Mesendoderm (in vitro differentiated cells): Measurements from ENCODE around the gene UCHL1.
"Not testable (repeated sequence)": the region's sequence is repeated elsewhere in the genome, so short reads cannot be mapped to it uniquely, and the experiment has no call there.

Experiments
- DNase-seq: peaks from one replicate; pipeline ENCODE4 v3.0.0; 2013
- H2AK5ac ChIP-seq: 2 replicates; pipeline ENCODE4 v1.6.1; 2013; ENCODE audit warnings: low read length, inconsistent platforms
- H2BK120ac ChIP-seq: 2 replicates; pipeline ENCODE4 v1.6.1; 2013; ENCODE audit warnings: low read depth, mild to moderate bottlenecking, low read length, moderate library complexity, mixed read lengths
- H2BK15ac ChIP-seq: replicated peaks from 2 replicates; pipeline ENCODE4 v1.6.1; 2013; ENCODE audit warnings: low read depth, mild to moderate bottlenecking, moderate library complexity
- H2BK5ac ChIP-seq: 2 replicates; pipeline ENCODE4 v1.6.1; 2013; ENCODE audit warnings: low read length, inconsistent platforms
- H3K18ac ChIP-seq: 2 replicates; pipeline ENCODE4 v1.6.1; 2013; ENCODE audit warnings: mild to moderate bottlenecking, low read length, mixed read lengths
- H3K23ac ChIP-seq: one replicate; pipeline ENCODE4 v1.6.1; 2013; ENCODE audit warnings: low read length
- H3K27ac ChIP-seq: 2 replicates; pipeline ENCODE4 v1.5.1; 2013; ENCODE audit warnings: low read depth, mild to moderate bottlenecking, inconsistent platforms, low read length, moderate library complexity
- H3K27me3 ChIP-seq: 2 replicates; pipeline ENCODE4 v1.6.1; 2013; ENCODE audit warnings: low read length, control low read depth, mild to moderate bottlenecking, inconsistent platforms; ENCODE audit not compliant: insufficient read depth, poor library complexity
- H3K36me3 ChIP-seq: 2 replicates; pipeline ENCODE4 v1.6.1; 2013; ENCODE audit warnings: low read length, inconsistent platforms; ENCODE audit not compliant: control insufficient read depth, insufficient read depth
- H3K4ac ChIP-seq: one replicate; pipeline ENCODE4 v1.6.1; 2013; ENCODE audit warnings: low read depth, mild to moderate bottlenecking, low read length, moderate library complexity
- H3K4me1 ChIP-seq: 2 replicates; pipeline ENCODE4 v1.6.1; 2013; ENCODE audit warnings: low read depth, low read length, inconsistent platforms; ENCODE audit not compliant: control insufficient read depth
- H3K4me2 ChIP-seq: 2 replicates; pipeline ENCODE4 v1.6.1; 2013; ENCODE audit warnings: low read length
- H3K4me3 ChIP-seq: 2 replicates; pipeline ENCODE4 v1.5.1; 2013; ENCODE audit warnings: mild to moderate bottlenecking, low read length
- H3K56ac ChIP-seq: one replicate; pipeline ENCODE4 v1.6.1; 2013; ENCODE audit warnings: low read length
- H3K79me1 ChIP-seq: 2 replicates; pipeline ENCODE4 v1.6.1; 2013; ENCODE audit warnings: low read length, inconsistent platforms
- H3K79me2 ChIP-seq: 2 replicates; pipeline ENCODE4 v1.6.1; 2013; ENCODE audit warnings: mild to moderate bottlenecking, low read length; ENCODE audit not compliant: control insufficient read depth, insufficient read depth
- H3K9ac ChIP-seq: 2 replicates; pipeline ENCODE4 v1.6.1; 2013; ENCODE audit warnings: low read length, inconsistent platforms
- H4K5ac ChIP-seq: one replicate; pipeline ENCODE4 v1.6.1; 2013; ENCODE audit warnings: low read length
- H4K8ac ChIP-seq: one replicate; pipeline ENCODE4 v1.6.1; 2013; ENCODE audit warnings: low read depth, mild to moderate bottlenecking, control low read depth, low read length, moderate library complexity
- WGBS: extraction: QIAGEN DNeasy Blood & Tissue Kit; methylation state at CpG from one replicate; pipeline ENCODE4 v1.1.7; 2013; ENCODE audit warnings: low lambda C conversion rate, missing lambda C conversion rate; ENCODE audit not compliant: insufficient coverage; ENCODE audit errors: extremely low coverage; 5-methylcytosine and 5-hydroxymethylcytosine counted together

The UCHL1 gene

GRCh38 chr4:41268721-41269517 lies 12.2 kb downstream of the UCHL1 start:
- no peak overlapping the region for H2AK5ac ChIP-seq
- H2BK5ac ChIP-seq: no peak overlapping the region
- no peak overlapping the region for H2BK120ac ChIP-seq
- H4K5ac ChIP-seq: no peak overlapping the region
- H3K4me1 ChIP-seq: no peaks in the 10 kb centered on the region
- no peak overlapping the region for H3K4ac ChIP-seq
- DNase-seq: no peak
- no CpG with 5 or more reads among the region's 7 CpGs for WGBS
- H3K79me2 ChIP-seq: no peaks in the 10 kb centered on the region
- no peak overlapping the region for H3K4me3 ChIP-seq
- no peak overlapping the region for H3K4me2 ChIP-seq
- H3K79me1 ChIP-seq: no peaks in the 10 kb centered on the region
- H3K36me3 ChIP-seq: peaks cover 11% of the 10 kb centered on the region
- peak overlapping the region; percentile 5 for H4K8ac ChIP-seq
- H2BK15ac ChIP-seq: no peak overlapping the region
- H3K56ac ChIP-seq: no peak overlapping the region
- H3K27ac ChIP-seq: no peak overlapping the region
- no peak overlapping the region for H3K9ac ChIP-seq
- no peaks in the 10 kb centered on the region for H3K27me3 ChIP-seq
- H3K23ac ChIP-seq: no peak overlapping the region
- no peak overlapping the region for H3K18ac ChIP-seq

- Histone ChIP-seq H3K36me3 (peaks cover 7% of the 10 kb centered on the region), H3K4me2 (no peak overlapping the region), H2AK5ac (no peak overlapping the region), H2BK120ac (no peak overlapping the region), H3K79me2 (no peaks in the 10 kb centered on the region), H3K56ac (no peak overlapping the region), H3K4me1 (no peaks in the 10 kb centered on the region), H2BK5ac (no peak overlapping the region), H3K27me3 (no peaks in the 10 kb centered on the region), H2BK15ac (no peak overlapping the region), H3K18ac (no peak overlapping the region), H4K5ac (no peak overlapping the region), H3K79me1 (no peaks in the 10 kb centered on the region), H3K4me3 (no peak overlapping the region), H4K8ac (no peak overlapping the region), H3K4ac (no peak overlapping the region), H3K27ac (no peak overlapping the region), H3K23ac (no peak overlapping the region), H3K9ac (no peak overlapping the region)
- no peak for DNase-seq
These were observed 13.0 kb downstream of the UCHL1 start for GRCh38 chr4:41269682-41270081.

- H3K36me3 ChIP-seq, H4K8ac ChIP-seq, H3K4me2 ChIP-seq, H2BK120ac ChIP-seq, H3K27ac ChIP-seq, H2BK15ac ChIP-seq, H3K4ac ChIP-seq, DNase-seq, H3K4me3 ChIP-seq, H3K4me1 ChIP-seq, H3K79me2 ChIP-seq, H3K18ac ChIP-seq, H3K56ac ChIP-seq, H4K5ac ChIP-seq, H3K9ac ChIP-seq, H3K79me1 ChIP-seq, H2AK5ac ChIP-seq, H2BK5ac ChIP-seq, H3K27me3 ChIP-seq, H3K23ac ChIP-seq: not testable (repeated sequence)
- no CpG with 5 or more reads among the region's 13 CpGs for WGBS
These were observed 19.2 kb downstream of the UCHL1 start for GRCh38 chr4:41275931-41276330.

GRCh38 chr4:41280010-41280409 lies 23.3 kb downstream of the UCHL1 start:
- peak; percentile 61 for DNase-seq
- H3K4me2 ChIP-seq: no peak overlapping the region
- H3K18ac ChIP-seq: no peak overlapping the region
- no peak overlapping the region for H4K5ac ChIP-seq
- no peaks in the 10 kb centered on the region for H3K36me3 ChIP-seq
- H2BK5ac ChIP-seq: no peak overlapping the region
- H3K4ac ChIP-seq: no peak overlapping the region
- WGBS: no CpG with 5 or more reads among the region's 8 CpGs
- H3K79me2 ChIP-seq: no peaks in the 10 kb centered on the region
- H3K27ac ChIP-seq: no peak overlapping the region
- H2AK5ac ChIP-seq: no peak overlapping the region
- no peak overlapping the region for H4K8ac ChIP-seq
- no peaks in the 10 kb centered on the region for H3K27me3 ChIP-seq
- H2BK15ac ChIP-seq: no peak overlapping the region
- no peak overlapping the region for H3K9ac ChIP-seq
- no peak overlapping the region for H3K23ac ChIP-seq
- H3K56ac ChIP-seq: no peak overlapping the region
- H3K4me3 ChIP-seq: no peak overlapping the region
- no peak overlapping the region for H2BK120ac ChIP-seq
- H3K4me1 ChIP-seq: no peaks in the 10 kb centered on the region
- no peaks in the 10 kb centered on the region for H3K79me1 ChIP-seq

- Histone ChIP-seq H2BK120ac (no peak overlapping the region), H3K4me2 (no peak overlapping the region), H4K8ac (no peak overlapping the region), H3K4me1 (no peaks in the 10 kb centered on the region), H3K4me3 (no peak overlapping the region), H3K27me3 (no peaks in the 10 kb centered on the region), H3K36me3 (no peaks in the 10 kb centered on the region), H3K18ac (no peak overlapping the region), H3K27ac (no peak overlapping the region), H3K23ac (no peak overlapping the region), H3K9ac (no peak overlapping the region), H2BK15ac (no peak overlapping the region), H3K56ac (no peak overlapping the region), H4K5ac (no peak overlapping the region), H3K4ac (no peak overlapping the region), H3K79me1 (no peaks in the 10 kb centered on the region), H2AK5ac (no peak overlapping the region), H3K79me2 (no peaks in the 10 kb centered on the region), H2BK5ac (no peak overlapping the region)
- WGBS: no CpG with 5 or more reads among the region's 7 CpGs
- peak; percentile 91 for DNase-seq
These were observed 24.4 kb downstream of the UCHL1 start for GRCh38 chr4:41281038-41281634.

GRCh38 chr4:41282366-41282765 lies 25.6 kb downstream of the UCHL1 start:
- Histone ChIP-seq H3K23ac (no peak overlapping the region), H3K56ac (no peak overlapping the region), H3K4ac (no peak overlapping the region), H3K18ac (no peak overlapping the region), H3K79me2 (no peaks in the 10 kb centered on the region), H3K4me3 (no peak overlapping the region), H3K4me2 (no peak overlapping the region), H4K5ac (no peak overlapping the region), H2BK120ac (no peak overlapping the region), H3K9ac (no peak overlapping the region), H2BK5ac (no peak overlapping the region), H3K27ac (no peak overlapping the region), H3K79me1 (no peaks in the 10 kb centered on the region), H4K8ac (no peak overlapping the region), H3K27me3 (no peaks in the 10 kb centered on the region), H3K36me3 (no peaks in the 10 kb centered on the region), H3K4me1 (no peaks in the 10 kb centered on the region), H2BK15ac (no peak overlapping the region), H2AK5ac (no peak overlapping the region)
- no peak for DNase-seq
- WGBS: no CpG with 5 or more reads among the region's 1 CpG
